ENCODE data around the gene KRTDAP. TPM values are rescaled to one million over a fixed set of nuclear protein-coding genes. Genes with fewer than 3 reads are reported as not detected.

The KRTDAP gene
- total RNA-seq, 2 donors from 2014 or later: not detected

DNA sequence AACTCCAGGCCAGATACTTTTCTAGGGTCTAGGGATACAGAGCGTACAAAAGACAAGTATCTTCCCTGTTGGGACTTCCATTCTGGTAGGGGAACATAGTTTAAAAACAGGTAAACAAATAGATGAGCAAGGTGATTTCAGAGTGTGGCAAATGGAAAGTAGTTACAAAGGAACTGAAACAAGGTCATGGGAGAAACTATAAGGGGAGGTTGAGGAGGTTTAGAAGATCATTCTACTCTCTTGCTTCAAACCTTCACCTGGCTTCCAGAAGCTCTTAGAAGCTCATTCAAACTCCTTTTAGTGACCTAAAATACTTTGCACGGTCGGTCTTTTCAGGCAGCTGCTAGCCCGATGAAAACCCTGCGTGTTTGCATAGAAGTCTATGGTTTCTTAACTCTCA lies 33.1 kb downstream of the KRTDAP start:
- no peaks in the 10 kb centered on the region for H3K27me3 ChIP-seq
- no peak overlapping the region for H3K27ac ChIP-seq
- no peak overlapping the region for H3K4me3 ChIP-seq
- no peaks in the 10 kb centered on the region for H3K36me3 ChIP-seq
- intact Hi-C loops (cut with DNase I): no loop called here
- H3K4me1 ChIP-seq: no peaks in the 10 kb centered on the region
- H3K9ac ChIP-seq (ENCODE audit: low read depth in 2 of 2, low read length in 2 of 2): no peak overlapping the region
- DNase-seq: no peak
- no peaks in the 10 kb centered on the region for H3K9me3 ChIP-seq
- TF ChIP-seq, protein P1, sequence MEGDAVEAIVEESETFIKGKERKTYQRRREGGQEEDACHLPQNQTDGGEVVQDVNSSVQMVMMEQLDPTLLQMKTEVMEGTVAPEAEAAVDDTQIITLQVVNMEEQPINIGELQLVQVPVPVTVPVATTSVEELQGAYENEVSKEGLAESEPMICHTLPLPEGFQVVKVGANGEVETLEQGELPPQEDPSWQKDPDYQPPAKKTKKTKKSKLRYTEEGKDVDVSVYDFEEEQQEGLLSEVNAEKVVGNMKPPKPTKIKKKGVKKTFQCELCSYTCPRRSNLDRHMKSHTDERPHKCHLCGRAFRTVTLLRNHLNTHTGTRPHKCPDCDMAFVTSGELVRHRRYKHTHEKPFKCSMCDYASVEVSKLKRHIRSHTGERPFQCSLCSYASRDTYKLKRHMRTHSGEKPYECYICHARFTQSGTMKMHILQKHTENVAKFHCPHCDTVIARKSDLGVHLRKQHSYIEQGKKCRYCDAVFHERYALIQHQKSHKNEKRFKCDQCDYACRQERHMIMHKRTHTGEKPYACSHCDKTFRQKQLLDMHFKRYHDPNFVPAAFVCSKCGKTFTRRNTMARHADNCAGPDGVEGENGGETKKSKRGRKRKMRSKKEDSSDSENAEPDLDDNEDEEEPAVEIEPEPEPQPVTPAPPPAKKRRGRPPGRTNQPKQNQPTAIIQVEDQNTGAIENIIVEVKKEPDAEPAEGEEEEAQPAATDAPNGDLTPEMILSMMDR (IDR thresholded peaks at IDR 0.05): no peak

DNA sequence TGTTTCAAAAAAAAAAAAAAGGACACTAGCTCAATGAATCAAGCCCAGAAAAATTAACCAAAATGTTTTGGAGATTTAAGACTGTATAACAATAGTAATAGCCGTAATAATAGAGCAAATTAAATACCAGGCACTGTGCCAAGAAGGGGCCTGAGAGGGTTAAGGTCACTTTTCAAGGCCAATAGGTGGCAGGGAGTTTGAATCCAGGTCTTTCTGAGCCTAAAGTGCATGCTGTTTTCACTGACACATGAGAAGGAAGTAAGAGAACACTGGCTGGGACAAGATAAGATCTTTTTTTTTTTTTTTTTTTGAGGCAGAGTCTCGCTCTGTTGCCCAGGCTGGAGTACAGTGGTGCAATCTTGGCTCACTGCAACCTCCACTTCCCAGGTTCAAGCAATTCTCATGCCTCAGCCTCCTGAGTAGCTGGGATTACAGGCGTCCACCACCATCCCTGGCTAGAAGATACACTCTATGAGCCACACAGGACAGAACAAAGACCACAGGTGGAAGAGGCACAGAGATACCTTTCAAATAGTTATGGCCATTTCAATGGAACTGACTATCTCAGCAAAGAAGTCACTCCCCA lies 34.6 kb downstream of the KRTDAP start:
- no peak overlapping the region for H3K27ac ChIP-seq
- H3K9ac ChIP-seq (ENCODE audit: low read depth in 2 of 2, low read length in 2 of 2): no peak overlapping the region
- no peaks in the 10 kb centered on the region for H3K36me3 ChIP-seq
- intact Hi-C loops (cut with DNase I): no loop called here
- H3K9me3 ChIP-seq: no peaks in the 10 kb centered on the region
- H3K4me1 ChIP-seq: no peaks in the 10 kb centered on the region
- TF ChIP-seq, protein P1 (IDR thresholded peaks at IDR 0.05): no peak
- H3K27me3 ChIP-seq: no peaks in the 10 kb centered on the region
- H3K4me3 ChIP-seq: no peak overlapping the region
- no peak for DNase-seq

DNA sequence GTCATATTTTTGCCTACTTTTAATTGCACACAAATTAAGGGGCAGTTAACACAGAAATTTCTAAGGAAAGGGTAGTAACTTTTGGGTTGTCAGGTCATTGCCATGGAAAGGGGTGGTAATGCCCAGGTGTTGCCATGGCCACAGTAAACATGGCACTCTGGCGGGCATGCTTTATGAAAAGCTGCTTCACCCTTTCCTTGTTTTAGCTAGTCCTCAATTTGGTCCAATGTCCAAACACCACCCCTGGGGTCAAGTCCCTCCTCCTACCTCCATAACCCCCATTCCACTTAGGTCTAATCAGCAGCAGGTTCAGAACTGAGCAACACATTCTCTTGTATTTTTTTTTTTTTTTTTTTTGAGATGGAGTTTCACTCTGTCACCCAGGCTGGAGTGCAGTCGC lies 35.6 kb downstream of the KRTDAP start:
- Histone ChIP-seq H3K9ac (ENCODE audit: low read depth in 2 of 2, low read length in 2 of 2) (no peak overlapping the region), H3K4me1 (no peaks in the 10 kb centered on the region), H3K36me3 (no peaks in the 10 kb centered on the region), H3K27ac (no peak overlapping the region), H3K9me3 (no peaks in the 10 kb centered on the region), H3K4me3 (no peak overlapping the region), H3K27me3 (peaks cover 3% of the 10 kb centered on the region)
- TF ChIP-seq, protein P1 (IDR thresholded peaks at IDR 0.05): no peak
- no peak for DNase-seq
- intact Hi-C loops (cut with DNase I): no loop called here

DNA sequence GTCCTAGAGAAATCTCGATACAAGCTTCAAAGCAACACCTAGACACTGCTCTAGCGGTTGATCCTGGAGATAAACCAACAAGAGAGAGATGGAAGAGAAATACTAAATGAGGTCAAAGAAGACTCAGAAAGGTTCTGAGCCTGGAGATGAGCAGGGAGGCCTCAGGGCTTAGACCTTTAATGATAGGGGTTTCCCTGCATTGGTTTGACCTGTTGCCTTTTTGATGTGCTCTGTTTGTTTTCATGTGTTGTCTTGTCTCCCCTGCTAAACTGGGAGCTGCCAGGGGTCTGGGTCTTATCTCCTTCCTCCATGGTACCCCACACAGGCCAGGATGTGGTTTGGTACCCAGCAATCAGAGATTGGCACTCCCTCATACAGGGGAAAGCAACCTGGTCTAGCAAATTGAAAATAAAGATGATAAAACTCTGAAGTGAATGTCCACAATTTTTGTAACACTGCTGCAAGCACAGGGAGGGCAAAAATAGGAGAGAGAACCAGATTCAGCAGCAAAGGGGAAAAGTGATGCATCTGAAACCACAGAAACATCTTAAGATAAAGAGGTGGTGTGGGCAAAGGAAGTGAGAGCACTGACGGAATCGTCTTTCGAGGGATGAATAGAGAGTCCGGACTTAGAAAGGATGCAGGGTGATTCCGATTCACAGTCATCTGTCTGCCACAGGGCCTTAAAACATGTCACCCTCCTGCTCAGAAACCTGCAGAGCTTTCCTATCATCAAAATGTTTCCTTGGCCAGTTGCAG lies 38.7 kb downstream of the KRTDAP start:
- H3K9ac ChIP-seq (ENCODE audit: low read depth in 2 of 2, low read length in 2 of 2): no peak overlapping the region
- no peak for DNase-seq
- peaks cover 3% of the 10 kb centered on the region for H3K27me3 ChIP-seq
- intact Hi-C loops (cut with DNase I): no loop called here
- no peaks in the 10 kb centered on the region for H3K9me3 ChIP-seq
- TF ChIP-seq, protein P1 (IDR thresholded peaks at IDR 0.05): no peak
- no peak overlapping the region for H3K27ac ChIP-seq
- no peaks in the 10 kb centered on the region for H3K4me1 ChIP-seq
- H3K4me3 ChIP-seq: no peak overlapping the region
- no peaks in the 10 kb centered on the region for H3K36me3 ChIP-seq

DNA sequence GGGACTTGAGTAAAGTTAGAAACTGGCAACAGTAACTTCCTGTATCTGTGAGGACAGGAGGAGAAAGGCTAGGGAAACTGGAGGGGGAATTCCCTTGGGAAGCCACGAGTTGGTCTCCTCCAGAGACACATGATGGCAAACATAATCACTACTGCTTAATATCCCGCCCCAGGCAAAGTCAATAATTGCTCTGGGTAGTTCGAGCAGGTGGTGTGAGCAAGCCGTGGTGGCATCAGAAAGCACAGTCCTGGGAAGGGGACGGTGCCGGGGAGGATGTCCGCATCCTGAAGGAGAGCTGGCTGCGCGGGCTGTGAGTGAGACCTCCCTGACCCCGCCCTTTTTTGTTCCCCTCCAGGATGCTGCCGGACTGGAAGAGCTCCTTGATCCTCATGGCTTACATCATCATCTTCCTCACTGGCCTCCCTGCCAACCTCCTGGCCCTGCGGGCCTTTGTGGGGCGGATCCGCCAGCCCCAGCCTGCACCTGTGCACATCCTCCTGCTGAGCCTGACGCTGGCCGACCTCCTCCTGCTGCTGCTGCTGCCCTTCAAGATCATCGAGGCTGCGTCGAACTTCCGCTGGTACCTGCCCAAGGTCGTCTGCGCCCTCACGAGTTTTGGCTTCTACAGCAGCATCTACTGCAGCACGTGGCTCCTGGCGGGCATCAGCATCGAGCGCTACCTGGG lies 40.8 kb downstream of the KRTDAP start:
- H3K9me3 ChIP-seq: no peaks in the 10 kb centered on the region
- no peak for DNase-seq
- TF ChIP-seq, protein P1 (IDR thresholded peaks at IDR 0.05): no peak
- peak overlapping the region in 1 of 2 donors; percentile 50 for H3K9ac ChIP-seq (ENCODE audit: low read depth in 2 of 2, low read length in 2 of 2)
- peak overlapping the region; percentile 11 for H3K27ac ChIP-seq
- no peaks in the 10 kb centered on the region for H3K4me1 ChIP-seq
- H3K36me3 ChIP-seq: no peaks in the 10 kb centered on the region
- no peak overlapping the region for H3K4me3 ChIP-seq
- intact Hi-C loops (cut with DNase I): no loop called here
- peaks cover 3% of the 10 kb centered on the region for H3K27me3 ChIP-seq

Data from colonic mucosa (tissue), 4 donors.